IMR-90 (cell line): ENCODE measurements around the gene BOLA1. TPM values are rescaled to one million over a fixed set of nuclear protein-coding genes. Genes with fewer than 3 reads are reported as not detected.

ENCODE experiments used
- ATAC-seq: fragments of 200-7000 bp; cut with Tn5 transposase; 2 replicates; pipeline ENCODE4 v1.9.1; 2020; ENCODE audit warnings: low read depth, mild to moderate bottlenecking, moderate library complexity
- BruUV-seq: library from RNA; stranded (reverse); fragments of 400-500 nt; replicated peaks from 2 replicates; lab custom pipeline; 2021; lab: Mats Ljungman, UMichigan
- CTCF ChIA-PET: fragments of 300-600 bp; formaldehyde crosslinking; extraction: SDS; loops from one replicate; lab custom pipeline; 2021; ENCODE audit warnings: antibody characterized with exemption; lab: Yijun Ruan, JAX
- POLR2A ChIA-PET: fragments of 300-600 bp; sonication (Branson Sonifier 250); formaldehyde crosslinking; loops from one replicate; lab custom pipeline; 2022; ENCODE audit warnings: antibody characterized with exemption; ENCODE audit not compliant: unreplicated experiment; lab: Charles Lee
- DNase-seq: peaks from one replicate; pipeline ENCODE4 v3.0.0; 2013
- H2AFZ ChIP-seq: replicated peaks from 2 replicates; pipeline ENCODE3; 2013; ENCODE audit warnings: low read length, mild to moderate bottlenecking; ENCODE audit not compliant: poor library complexity
- H2AK5ac ChIP-seq: 2 replicates; pipeline ENCODE4 v1.6.1; 2013; ENCODE audit warnings: low read depth, low read length, inconsistent platforms
- H2AK9ac ChIP-seq: replicated peaks from 2 replicates; pipeline ENCODE3; 2013; ENCODE audit warnings: mild to moderate bottlenecking, low read depth, low read length, moderate library complexity; ENCODE audit not compliant: poor library complexity
- H2BK120ac ChIP-seq: 2 replicates; pipeline ENCODE4 v1.6.1; 2013; ENCODE audit warnings: low read depth, low read length, inconsistent platforms
- H2BK15ac ChIP-seq: 3 replicates; pipeline ENCODE4 v1.6.1; 2013; ENCODE audit warnings: low read depth, low read length, inconsistent platforms
- H2BK20ac ChIP-seq: 2 replicates; pipeline ENCODE4 v1.6.1; 2013; ENCODE audit warnings: low read depth, mild to moderate bottlenecking, inconsistent platforms, low read length, moderate library complexity
- H2BK5ac ChIP-seq: 2 replicates; pipeline ENCODE4 v1.6.1; 2013; ENCODE audit warnings: mild to moderate bottlenecking, low read depth, low read length, inconsistent platforms; ENCODE audit not compliant: poor library complexity, severe bottlenecking
- H3K14ac ChIP-seq: replicated peaks from 2 replicates; pipeline ENCODE4 v1.6.1; 2013; ENCODE audit warnings: low read depth, low read length, inconsistent platforms
- H3K18ac ChIP-seq: 2 replicates; pipeline ENCODE4 v1.6.1; 2013; ENCODE audit warnings: low read depth, low read length, control low read depth
- H3K23ac ChIP-seq: 2 replicates; pipeline ENCODE4 v1.6.1; 2013; ENCODE audit warnings: low read depth, low read length, inconsistent platforms
- H3K27ac ChIP-seq: 2 replicates; pipeline ENCODE4 v1.5.1; 2013; ENCODE audit warnings: mild to moderate bottlenecking, control low read depth, low read length; ENCODE audit not compliant: insufficient read depth
- H3K27me3 ChIP-seq: 2 replicates; pipeline ENCODE4 v1.6.1; 2013; ENCODE audit warnings: low read length; ENCODE audit not compliant: control insufficient read depth, insufficient read depth
- H3K36me3 ChIP-seq: 2 replicates; pipeline ENCODE4 v1.6.1; 2013; ENCODE audit warnings: low read length, mixed read lengths; ENCODE audit not compliant: control insufficient read depth, insufficient read depth
- H3K4ac ChIP-seq: 2 replicates; pipeline ENCODE4 v1.6.1; 2013; ENCODE audit warnings: low read depth, low read length, inconsistent platforms
- H3K4me1 ChIP-seq: 2 replicates; pipeline ENCODE4 v1.6.1; 2013; ENCODE audit warnings: low read length, mixed read lengths; ENCODE audit not compliant: control insufficient read depth, insufficient read depth
- H3K4me2 ChIP-seq: 2 replicates; pipeline ENCODE4 v1.6.1; 2013; ENCODE audit warnings: low read depth, mild to moderate bottlenecking, control low read depth, low read length, moderate library complexity
- H3K4me3 ChIP-seq: 2 replicates; pipeline ENCODE4 v1.5.1; 2013; ENCODE audit warnings: low read depth, mild to moderate bottlenecking, control low read depth, low read length, moderate library complexity; ENCODE audit not compliant: insufficient read depth
- H3K56ac ChIP-seq: 2 replicates; pipeline ENCODE4 v1.6.1; 2013; ENCODE audit warnings: low read length, inconsistent platforms; ENCODE audit not compliant: insufficient read depth; ENCODE audit errors: extremely low read depth
- H3K79me1 ChIP-seq, 2 experiments: 2 replicates each; pipeline ENCODE4 v1.6.1; 2013; ENCODE audit warnings: low read length in 2 of 2, inconsistent platforms in 1 of 2, low read depth in 1 of 2
- H3K9ac ChIP-seq: 2 replicates; pipeline ENCODE4 v1.6.1; 2013; ENCODE audit warnings: low read depth, low read length, control low read depth
- H3K9me1 ChIP-seq: 2 replicates; pipeline ENCODE4 v1.6.1; 2013; ENCODE audit warnings: low read length, inconsistent platforms; ENCODE audit not compliant: insufficient read depth
- H3K9me3 ChIP-seq: 2 replicates; pipeline ENCODE4 v1.6.1; 2013; ENCODE audit warnings: low read length; ENCODE audit not compliant: control insufficient read depth, insufficient read depth
- H4K20me1 ChIP-seq: 2 replicates; pipeline ENCODE4 v1.6.1; 2013; ENCODE audit warnings: low read length, inconsistent platforms; ENCODE audit not compliant: insufficient read depth
- H4K5ac ChIP-seq: 2 replicates; pipeline ENCODE4 v1.6.1; 2013; ENCODE audit warnings: mild to moderate bottlenecking, low read depth, low read length, control low read depth
- H4K8ac ChIP-seq, 2 experiments: 2 replicates each; pipeline ENCODE4 v1.6.1; 2013; ENCODE audit warnings: low read depth in 2 of 2, low read length in 2 of 2, control low read depth in 1 of 2, inconsistent platforms in 1 of 2
- H4K91ac ChIP-seq: 2 replicates; pipeline ENCODE4 v1.6.1; 2013; ENCODE audit warnings: low read depth, low read length, inconsistent platforms; ENCODE audit not compliant: insufficient read depth
- BHLHE40 ChIP-seq: fragments of 150-350 bp; IDR thresholded peaks from 2 replicates; pipeline ENCODE4 v1.6.1; 2016; ENCODE audit warnings: mild to moderate bottlenecking, low read depth, low read length
- CEBPB ChIP-seq: IDR thresholded peaks from 2 replicates; pipeline ENCODE4 v1.6.1; 2012; ENCODE audit warnings: low read depth, low read length, improper control_type of control experiment
- CHD1 ChIP-seq: IDR thresholded peaks from 2 replicates; pipeline ENCODE4 v1.6.1; 2012; ENCODE audit warnings: low read depth, low read length, improper control_type of control experiment
- CTCF ChIP-seq: conservative IDR thresholded peaks from 2 replicates; pipeline ENCODE4 v1.5.1; 2012; ENCODE audit warnings: mild to moderate bottlenecking, low read depth, low read length, improper control_type of control experiment
- MAZ ChIP-seq: IDR thresholded peaks from 2 replicates; pipeline ENCODE4 v1.6.1; 2012; ENCODE audit warnings: low read depth, mild to moderate bottlenecking, low read length, improper control_type of control experiment, moderate library complexity, borderline replicate concordance
- MXI1 ChIP-seq: IDR thresholded peaks from 2 replicates; pipeline ENCODE4 v1.6.1; 2012; ENCODE audit warnings: low read depth, mild to moderate bottlenecking, low read length, moderate library complexity, borderline replicate concordance
- NFE2L2 ChIP-seq: fragments of 150-350 bp; IDR thresholded peaks from 2 replicates; pipeline ENCODE4 v1.6.1; 2016; ENCODE audit warnings: low read depth, mild to moderate bottlenecking, low read length
- SMC3 ChIP-seq: fragments of 150-350 bp; IDR thresholded peaks from 2 replicates; pipeline ENCODE4 v1.6.1; 2016; ENCODE audit warnings: low read depth, mild to moderate bottlenecking, antibody characterized with exemption, low read length, moderate library complexity
- WGBS, 2 experiments: methylation state at CpG; one replicate each; pipeline versions ENCODE4 v1.1.5 to v1.1.7; 2013; ENCODE audit warnings: missing lambda C conversion rate in 2 of 2; ENCODE audit not compliant: insufficient read length in 1 of 2; ENCODE audit errors: extremely low coverage in 2 of 2; 5-methylcytosine and 5-hydroxymethylcytosine counted together
- dilution Hi-C: fragments of 300-500 bp; cut with HindIII; formaldehyde crosslinking; loops from one replicate; pipeline ENCODE4 v1.14.3; 2018; ENCODE audit warnings: low sequenced_read_pairs; ENCODE audit not compliant: unreplicated experiment
- in situ Hi-C: fragments of 300-500 bp; cut with MboI; formaldehyde crosslinking; loops from 3 replicates; pipeline ENCODE4 v1.14.3; 2019; ENCODE audit warnings: low sequenced_read_pairs, inconsistent platforms, mixed read lengths
- intact Hi-C: fragments of 100-400 bp; cut with micrococcal nuclease; formaldehyde crosslinking; loops from 2 replicates; pipeline ENCODE4 v1.10.0; 2022
- polyA plus RNA-seq, 3 experiments: library from polyadenylated mRNA; depleted of rRNA; stranded (reverse); fragments of >200 nt; gene quantifications; 2 replicates each; pipeline ENCODE4 v1.2.3, GENCODE V29; 2012; ENCODE audit warnings: low replicate concordance in 1 of 3
- total RNA-seq: library from RNA; depleted of rRNA; stranded (reverse); fragments of >200 nt; gene quantifications from 2 replicates; pipeline ENCODE4 v1.2.3, GENCODE V29; 2012

BOLA1 gene
- total and polyA plus RNA-seq, 2 of the 4 experiments (the other 2 are of a cell fraction), result 3.4 to 12.6 TPM

- peak within 1 kb of the TSS; percentile 15 to 97 for H4K8ac ChIP-seq
- H3K4me3 ChIP-seq, result peak within 1 kb of the TSS; percentile 84
- H3K9ac ChIP-seq, result peak within 1 kb of the TSS; percentile 89
- DNase-seq, result peak; percentile 34
- peak; percentile 73 for ATAC-seq
- peak within 1 kb of the TSS; percentile 84 for H2BK20ac ChIP-seq
- intact Hi-C loops, result loop anchor here (5.0 kb wide), 1 partner anchor 44 kb away; no protein-coding TSS in a partner anchor
- peak within 1 kb of the TSS; percentile 91 for H3K4me2 ChIP-seq
- peak within 1 kb of the TSS; percentile 55; the same call in 2 of the 3 replicates for H2BK15ac ChIP-seq
- peak within 1 kb of the TSS; percentile 97; the same call in 1 of the 2 replicates for H2AK5ac ChIP-seq
- H3K18ac ChIP-seq, result peak within 1 kb of the TSS; percentile 53
- WGBS, 2 experiments, result no CpG with 5 or more reads among the region's 18 CpGs
- peak within 1 kb of the TSS; percentile 96 for H2AFZ ChIP-seq
- peak within 1 kb of the TSS; percentile 59 for H2BK5ac ChIP-seq
- no peaks in the 10 kb centered on the region for H3K9me3 ChIP-seq
- peak within 1 kb of the TSS; percentile 79 for H2BK120ac ChIP-seq
- no peaks in the 10 kb centered on the region for H3K27me3 ChIP-seq
- H3K4me1 ChIP-seq, result peaks cover 12% of the 10 kb centered on the region
- peak within 1 kb of the TSS; percentile 99 for H2AK9ac ChIP-seq
- peak within 1 kb of the TSS; percentile 85 for H4K91ac ChIP-seq
- H4K5ac ChIP-seq, result peak within 1 kb of the TSS; percentile 69
- peaks cover 13% of the 10 kb centered on the region for H3K36me3 ChIP-seq
- no TSS peak for BruUV-seq
- CTCF ChIA-PET, result interaction anchor here (0.6 kb wide), 1 partner anchor 59 kb away, joined by 3 read pairs; no protein-coding TSS in a partner anchor
- H3K14ac ChIP-seq, result peak within 1 kb of the TSS; percentile 96
- H4K20me1 ChIP-seq, result no peaks in the 10 kb centered on the region
- TF ChIP-seq CEBPB, result no peak
- no peak for TF ChIP-seq MXI1
- TF ChIP-seq SMC3, result no peak
- TF ChIP-seq NFE2L2, result no peak
- no peak for TF ChIP-seq BHLHE40
- no peak for TF ChIP-seq CHD1
- TF ChIP-seq CTCF, result no peak
- TF ChIP-seq MAZ, result no peak
- peak within 1 kb of the TSS; percentile 93 for H3K4ac ChIP-seq
- peak within 1 kb of the TSS; percentile 92 for H3K23ac ChIP-seq
- in situ Hi-C loops, result loop anchor here (5.0 kb wide), 1 partner anchor 34 kb away; no protein-coding TSS in a partner anchor
- peaks cover 3 to 59% of the 10 kb centered on the region in 2 experiments for H3K79me1 ChIP-seq
- POLR2A ChIA-PET, result no interaction called here
- dilution Hi-C loops, result no loop called here
- peaks cover 33% of the 10 kb centered on the region for H3K9me1 ChIP-seq
- peak within 1 kb of the TSS; percentile 64 for H3K27ac ChIP-seq
- peak within 1 kb of the TSS; percentile 77; the same call in 1 of the 2 replicates for H3K56ac ChIP-seq
Measured at GRCh38 chr1:149936170-149936991, 37.0 kb downstream of the BOLA1 start, which contains the start of gene MTMR11. MTMR11 (minus strand) TSS chr1:149936879; CDS start chr1:149936647, 232 bp downstream.
